WTC11 (cell line): ENCODE results near the gene HMCES. TPM values are rescaled to one million over a fixed set of nuclear protein-coding genes. Genes with fewer than 3 reads are reported as not detected.

Source experiments
- ATAC-seq: fragments of 200-7000 bp; cut with Tn5 transposase; 2 replicates; pipeline ENCODE4 v1.10.0; 2021; ENCODE audit warnings: mild to moderate bottlenecking, moderate library complexity
- CTCF ChIA-PET: fragments of 300-600 bp; sonication (Branson Sonifier 250); formaldehyde crosslinking; loops from one replicate; lab custom pipeline; 2021; ENCODE audit warnings: antibody characterized with exemption; lab: Charles Lee
- POLR2A ChIA-PET: fragments of 350-600 bp; sonication (Branson Sonifier 250); formaldehyde crosslinking; loops from one replicate; lab custom pipeline; 2021; ENCODE audit warnings: antibody characterized with exemption; lab: Charles Lee
- DNase-seq: peaks from one replicate; pipeline ENCODE4 v3.0.0; 2021; ENCODE audit warnings: low spot score
- H3K27ac Mint-ChIP-seq: 2 replicates; pipeline ENCODE4 v1.8.0; 2021; ENCODE audit warnings: mixed read lengths
- H3K27me3 Mint-ChIP-seq: 2 replicates; pipeline ENCODE4 v1.8.0; 2021; ENCODE audit warnings: low read depth, mild to moderate bottlenecking, moderate library complexity, mixed read lengths
- H3K36me3 Mint-ChIP-seq: 2 replicates; pipeline ENCODE4 v1.8.0; 2021; ENCODE audit warnings: mixed read lengths
- H3K4me1 Mint-ChIP-seq: 2 replicates; pipeline ENCODE4 v1.8.0; 2022; ENCODE audit warnings: mixed read lengths
- H3K4me3 Mint-ChIP-seq: 2 replicates; pipeline ENCODE4 v1.8.0; 2021; ENCODE audit warnings: mild to moderate bottlenecking, moderate library complexity, mixed read lengths
- H3K9me3 Mint-ChIP-seq: 2 replicates; pipeline ENCODE4 v1.8.0; 2021; ENCODE audit warnings: mixed read lengths
- ARID4B ChIP-seq: sonication (generic); formaldehyde crosslinking; IDR thresholded peaks from 2 replicates; pipeline ENCODE4 v1.8.0; 2023; ENCODE audit warnings: missing genetic modification reagents, mild to moderate bottlenecking, borderline replicate concordance
- ETV6 ChIP-seq: sonication (generic); formaldehyde crosslinking; IDR thresholded peaks from 2 replicates; pipeline ENCODE4 v1.8.1; 2022; ENCODE audit warnings: mild to moderate bottlenecking, missing genetic modification reagents
- GTF2I ChIP-seq: fragments of 250-450 bp; sonication (Bioruptor Pico); conservative IDR thresholded peaks from 2 replicates; pipeline ENCODE4 v1.4.0; 2021; ENCODE audit warnings: mild to moderate bottlenecking
- JUN ChIP-seq: sonication (generic); formaldehyde crosslinking; IDR thresholded peaks from 2 replicates; pipeline ENCODE4 v1.8.0; 2023; ENCODE audit warnings: mild to moderate bottlenecking, missing genetic modification reagents
- KAT7 ChIP-seq: sonication (generic); formaldehyde crosslinking; IDR thresholded peaks from 2 replicates; pipeline ENCODE4 v1.8.1; 2023; ENCODE audit warnings: missing genetic modification reagents, mild to moderate bottlenecking, borderline replicate concordance
- MAX ChIP-seq: sonication (generic); formaldehyde crosslinking; IDR thresholded peaks from 2 replicates; pipeline ENCODE4 v1.8.0; 2022; ENCODE audit warnings: mild to moderate bottlenecking, missing genetic modification reagents
- MLX ChIP-seq: sonication (generic); formaldehyde crosslinking; IDR thresholded peaks from 2 replicates; pipeline ENCODE4 v1.8.1; 2023; ENCODE audit warnings: mild to moderate bottlenecking, missing genetic modification reagents, moderate library complexity
- NFATC4 ChIP-seq: fragments of 250-450 bp; sonication (Bioruptor Pico); IDR thresholded peaks from 2 replicates; pipeline ENCODE4 v1.9.0; 2021; ENCODE audit warnings: mild to moderate bottlenecking
- NFE2L1 ChIP-seq: sonication (generic); formaldehyde crosslinking; IDR thresholded peaks from 2 replicates; pipeline ENCODE4 v1.8.1; 2023; ENCODE audit warnings: missing genetic modification reagents
- RELA ChIP-seq: sonication (generic); formaldehyde crosslinking; IDR thresholded peaks from 2 replicates; pipeline ENCODE4 v1.8.1; 2022; ENCODE audit warnings: missing genetic modification reagents, mild to moderate bottlenecking, borderline replicate concordance
- RORB ChIP-seq: fragments of 250-450 bp; sonication (Bioruptor Pico); IDR thresholded peaks from 2 replicates; pipeline ENCODE4 v1.9.0; 2021; ENCODE audit warnings: mild to moderate bottlenecking
- TEAD1 ChIP-seq: sonication (generic); formaldehyde crosslinking; IDR thresholded peaks from 2 replicates; pipeline ENCODE4 v1.8.0; 2022; ENCODE audit warnings: mild to moderate bottlenecking, missing genetic modification reagents
- TEAD4 ChIP-seq: sonication (generic); formaldehyde crosslinking; IDR thresholded peaks from 2 replicates; pipeline ENCODE4 v1.8.0; 2022; ENCODE audit warnings: mild to moderate bottlenecking, missing genetic modification reagents
- ZNF423 ChIP-seq: fragments of 250-450 bp; sonication (Bioruptor Pico); IDR thresholded peaks from 2 replicates; pipeline ENCODE4 v2.1.2; 2022; ENCODE audit warnings: mild to moderate bottlenecking, moderate library complexity
- total RNA-seq: library from RNA; stranded (reverse); gene quantifications from 3 replicates; pipeline ENCODE4 v1.2.3, GENCODE V29; 2021
- TF ChIP-seq, protein P1 (sequence below): fragments of 250-450 bp; sonication (Bioruptor Pico); IDR thresholded peaks from 2 replicates; pipeline ENCODE4 v1.9.0; 2021; ENCODE audit warnings: mild to moderate bottlenecking, borderline replicate concordance
- TF ChIP-seq, protein P2 (sequence below): sonication (generic); formaldehyde crosslinking; IDR thresholded peaks from 2 replicates; pipeline ENCODE4 v1.8.1; 2023; ENCODE audit warnings: mild to moderate bottlenecking, missing genetic modification reagents, moderate library complexity
- TF ChIP-seq, protein P3 (sequence below): sonication (generic); formaldehyde crosslinking; IDR thresholded peaks from 2 replicates; pipeline ENCODE4 v1.8.1; 2023; ENCODE audit warnings: mild to moderate bottlenecking, missing genetic modification reagents

HMCES gene
- total RNA-seq, 1 experiment from 2014 or later: 47.7 TPM

DNA sequence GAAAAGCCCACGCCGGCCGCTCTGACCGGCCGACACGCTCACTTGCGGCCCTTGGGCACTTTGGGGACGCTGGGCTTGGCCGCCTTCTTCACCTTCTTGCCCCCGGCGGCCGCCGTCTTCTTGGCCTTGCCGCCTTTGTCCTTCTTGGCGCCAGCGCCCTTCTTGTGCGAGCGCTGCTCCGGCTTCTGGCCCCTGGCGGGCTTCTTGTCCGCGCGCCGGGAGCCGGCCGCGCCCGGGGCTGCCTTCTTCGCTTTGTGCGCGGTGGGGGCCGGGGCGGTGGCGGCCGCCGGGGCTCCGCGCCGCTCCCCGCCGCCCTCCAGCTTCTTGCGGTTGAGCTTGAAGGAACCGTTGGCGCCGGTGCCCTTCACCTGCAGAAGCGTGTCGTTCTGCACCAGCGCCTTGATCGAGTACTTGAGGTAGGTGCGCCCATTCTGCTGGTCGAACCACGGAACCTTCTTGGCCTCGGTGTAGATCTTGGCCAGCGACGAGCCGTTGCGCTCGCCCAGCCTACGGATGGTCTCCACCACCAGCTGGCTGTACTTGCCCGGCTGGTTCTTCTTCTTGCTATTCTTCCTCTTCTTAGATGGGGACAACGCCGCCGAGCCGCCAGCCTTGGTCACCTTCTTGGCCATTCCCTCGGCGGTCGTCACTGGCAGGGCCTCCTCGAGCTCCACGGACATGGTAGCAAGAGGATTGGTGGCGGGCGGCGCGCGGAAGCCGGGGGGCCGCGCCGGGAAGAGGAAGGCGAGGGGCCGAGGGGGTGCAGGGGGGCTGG lies 36.7 kb downstream of the HMCES start (continued):
- no peak for TF ChIP-seq GTF2I
- no peak for TF ChIP-seq MLX
- 0 out of 2 replicates have a peak, but pooled peaks have one; percentile 32 for TF ChIP-seq MAX (CRISPR knock-in tag)
- no peak for TF ChIP-seq NFE2L1 (CRISPR knock-in tag)
- no peak for TF ChIP-seq NFATC4 (CRISPR knock-in tag)
- TF ChIP-seq ZNF423 (CRISPR knock-in tag): no peak
- TF ChIP-seq TEAD1 (CRISPR knock-in tag): no peak
- no peak for TF ChIP-seq TEAD4 (CRISPR knock-in tag)
- 0 out of 2 replicates have a peak, but pooled peaks have one; percentile 4 for TF ChIP-seq ETV6 (CRISPR knock-in tag)
- TF ChIP-seq, protein P1, sequence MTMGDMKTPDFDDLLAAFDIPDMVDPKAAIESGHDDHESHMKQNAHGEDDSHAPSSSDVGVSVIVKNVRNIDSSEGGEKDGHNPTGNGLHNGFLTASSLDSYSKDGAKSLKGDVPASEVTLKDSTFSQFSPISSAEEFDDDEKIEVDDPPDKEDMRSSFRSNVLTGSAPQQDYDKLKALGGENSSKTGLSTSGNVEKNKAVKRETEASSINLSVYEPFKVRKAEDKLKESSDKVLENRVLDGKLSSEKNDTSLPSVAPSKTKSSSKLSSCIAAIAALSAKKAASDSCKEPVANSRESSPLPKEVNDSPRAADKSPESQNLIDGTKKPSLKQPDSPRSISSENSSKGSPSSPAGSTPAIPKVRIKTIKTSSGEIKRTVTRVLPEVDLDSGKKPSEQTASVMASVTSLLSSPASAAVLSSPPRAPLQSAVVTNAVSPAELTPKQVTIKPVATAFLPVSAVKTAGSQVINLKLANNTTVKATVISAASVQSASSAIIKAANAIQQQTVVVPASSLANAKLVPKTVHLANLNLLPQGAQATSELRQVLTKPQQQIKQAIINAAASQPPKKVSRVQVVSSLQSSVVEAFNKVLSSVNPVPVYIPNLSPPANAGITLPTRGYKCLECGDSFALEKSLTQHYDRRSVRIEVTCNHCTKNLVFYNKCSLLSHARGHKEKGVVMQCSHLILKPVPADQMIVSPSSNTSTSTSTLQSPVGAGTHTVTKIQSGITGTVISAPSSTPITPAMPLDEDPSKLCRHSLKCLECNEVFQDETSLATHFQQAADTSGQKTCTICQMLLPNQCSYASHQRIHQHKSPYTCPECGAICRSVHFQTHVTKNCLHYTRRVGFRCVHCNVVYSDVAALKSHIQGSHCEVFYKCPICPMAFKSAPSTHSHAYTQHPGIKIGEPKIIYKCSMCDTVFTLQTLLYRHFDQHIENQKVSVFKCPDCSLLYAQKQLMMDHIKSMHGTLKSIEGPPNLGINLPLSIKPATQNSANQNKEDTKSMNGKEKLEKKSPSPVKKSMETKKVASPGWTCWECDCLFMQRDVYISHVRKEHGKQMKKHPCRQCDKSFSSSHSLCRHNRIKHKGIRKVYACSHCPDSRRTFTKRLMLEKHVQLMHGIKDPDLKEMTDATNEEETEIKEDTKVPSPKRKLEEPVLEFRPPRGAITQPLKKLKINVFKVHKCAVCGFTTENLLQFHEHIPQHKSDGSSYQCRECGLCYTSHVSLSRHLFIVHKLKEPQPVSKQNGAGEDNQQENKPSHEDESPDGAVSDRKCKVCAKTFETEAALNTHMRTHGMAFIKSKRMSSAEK: no peak
- 0 out of 2 replicates have a peak, but pooled peaks have one; percentile 34 for TF ChIP-seq JUN
- TF ChIP-seq, protein P2, sequence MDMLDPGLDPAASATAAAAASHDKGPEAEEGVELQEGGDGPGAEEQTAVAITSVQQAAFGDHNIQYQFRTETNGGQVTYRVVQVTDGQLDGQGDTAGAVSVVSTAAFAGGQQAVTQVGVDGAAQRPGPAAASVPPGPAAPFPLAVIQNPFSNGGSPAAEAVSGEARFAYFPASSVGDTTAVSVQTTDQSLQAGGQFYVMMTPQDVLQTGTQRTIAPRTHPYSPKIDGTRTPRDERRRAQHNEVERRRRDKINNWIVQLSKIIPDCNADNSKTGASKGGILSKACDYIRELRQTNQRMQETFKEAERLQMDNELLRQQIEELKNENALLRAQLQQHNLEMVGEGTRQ (CRISPR knock-in tag): no peak
- TF ChIP-seq ARID4B (CRISPR knock-in tag): peak; percentile 67; the same call in 1 of the 2 replicates

- Mint-ChIP-seq H3K4me1 (peaks cover 7% of the 10 kb centered on the region), H3K27me3 (no peaks in the 10 kb centered on the region; the same call in 1 of the 2 replicates), H3K9me3 (no peaks in the 10 kb centered on the region)
- ATAC-seq (no peak), DNase-seq (no peak)
- TF ChIP-seq KAT7: peak; percentile 57; the same call in 1 of the 2 replicates
- no peak for TF ChIP-seq RELA (CRISPR knock-in tag)
- TF ChIP-seq, protein P3, sequence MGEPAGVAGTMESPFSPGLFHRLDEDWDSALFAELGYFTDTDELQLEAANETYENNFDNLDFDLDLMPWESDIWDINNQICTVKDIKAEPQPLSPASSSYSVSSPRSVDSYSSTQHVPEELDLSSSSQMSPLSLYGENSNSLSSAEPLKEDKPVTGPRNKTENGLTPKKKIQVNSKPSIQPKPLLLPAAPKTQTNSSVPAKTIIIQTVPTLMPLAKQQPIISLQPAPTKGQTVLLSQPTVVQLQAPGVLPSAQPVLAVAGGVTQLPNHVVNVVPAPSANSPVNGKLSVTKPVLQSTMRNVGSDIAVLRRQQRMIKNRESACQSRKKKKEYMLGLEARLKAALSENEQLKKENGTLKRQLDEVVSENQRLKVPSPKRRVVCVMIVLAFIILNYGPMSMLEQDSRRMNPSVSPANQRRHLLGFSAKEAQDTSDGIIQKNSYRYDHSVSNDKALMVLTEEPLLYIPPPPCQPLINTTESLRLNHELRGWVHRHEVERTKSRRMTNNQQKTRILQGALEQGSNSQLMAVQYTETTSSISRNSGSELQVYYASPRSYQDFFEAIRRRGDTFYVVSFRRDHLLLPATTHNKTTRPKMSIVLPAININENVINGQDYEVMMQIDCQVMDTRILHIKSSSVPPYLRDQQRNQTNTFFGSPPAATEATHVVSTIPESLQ (CRISPR knock-in tag): no peak
- TF ChIP-seq RORB: 0 out of 2 replicates have a peak, but pooled peaks have one; percentile 72
- TF ChIP-seq, all 79 proteins: peak for 2
- CTCF ChIA-PET: interaction anchor here (0.5 to 2.0 kb wide), 15 partner anchors 11 to 322 kb away, joined by 3 to 32 read pairs (median 4); partner anchors contain the start of genes CFAP92, COPG1, HMCES and RAB43
- Mint-ChIP-seq H3K36me3 (no peaks in the 10 kb centered on the region), H3K27ac (no peak overlapping the region), H3K4me3 (peak overlapping the region; percentile 65)
- POLR2A ChIA-PET: interaction anchor here (0.6 to 3.9 kb wide), 15 partner anchors 11 to 437 kb away, joined by 3 to 44 read pairs (median 5); partner anchors contain the start of genes CNBP, COPG1, HMCES and RAB43
Measured at GRCh38 chr3:129315998-129316247, 37.3 kb downstream of the HMCES start.
